ENCODE data around the gene STX12. TPM values are rescaled to one million over a fixed set of nuclear protein-coding genes. Genes with fewer than 3 reads are reported as not detected.
A peak's percentile ranks its signal among the peaks of the same experiment; 100 is the strongest.
"Not testable (repeated sequence)": the region's sequence is repeated elsewhere in the genome, so short reads cannot be mapped to it uniquely, and the experiment has no call there.

STX12 gene
- total and polyA plus RNA-seq, 5 donors from 2014 or later: 10.2 to 26.8 (median 12.8) TPM

DNA sequence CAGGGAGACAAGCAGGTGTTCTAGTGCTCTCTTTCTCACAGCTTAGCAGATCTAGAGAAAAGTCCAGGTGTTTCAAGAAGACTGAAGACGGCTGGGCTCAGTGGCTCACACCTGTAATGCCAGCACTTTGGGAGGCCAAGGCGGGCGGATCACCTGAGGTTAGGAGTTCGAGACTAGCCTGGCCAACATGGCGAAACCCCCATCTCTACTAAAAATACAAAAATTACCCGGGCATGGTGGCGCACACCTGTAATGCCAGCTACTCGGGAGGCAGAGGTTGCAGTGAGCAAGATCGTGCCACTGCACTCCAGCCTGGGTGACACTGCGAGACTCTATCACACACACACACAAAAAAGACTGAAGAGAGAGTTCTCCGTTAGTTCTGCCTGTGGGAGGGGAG, 84.5 kb downstream of the STX12 start:
- not testable (repeated sequence) for H3K4me3 Mint-ChIP-seq; H3K27ac ChIP-seq (ENCODE audit: insufficient read depth, low read length, poor library complexity, severe bottlenecking); H3K27me3 Mint-ChIP-seq; H3K9me3 ChIP-seq (ENCODE audit: control insufficient read depth in 2 of 2, low read length in 2 of 2); H3K36me3 Mint-ChIP-seq; DNase-seq; H3K36me3 ChIP-seq (ENCODE audit: control insufficient read depth, insufficient read depth, low read length); ATAC-seq (ENCODE audit: low read depth in 2 of 2); H3K4me3 ChIP-seq (ENCODE audit: low read depth, low read length); H3K9me3 Mint-ChIP-seq; H3K4me1 ChIP-seq (ENCODE audit: control insufficient read depth, insufficient read depth, low read length, poor library complexity, severe bottlenecking); H3K27me3 ChIP-seq (ENCODE audit: control insufficient read depth, insufficient read depth, low read length)
- Mint-ChIP-seq H3K4me1 (peaks cover 0 to 18% (median 4%) of the 10 kb centered on the region in 4 donors), H3K27ac (peak overlapping the region in 1 of 3 donors; percentile 65)

GRCh38 chr1:27858072-27858948, 85.3 kb downstream of the STX12 start:
- DNase-seq (peak; percentile 68 to 85 (median 82)), ATAC-seq (ENCODE audit: low read depth in 2 of 2) (peak; percentile 95 to 99)
- H3K27ac Mint-ChIP-seq: peak overlapping the region in 2 of 3 donors; percentile 65 to 82
- Histone ChIP-seq H3K4me1 (ENCODE audit: control insufficient read depth, insufficient read depth, low read length, poor library complexity, severe bottlenecking) (peaks cover 10% of the 10 kb centered on the region), H3K27ac (ENCODE audit: insufficient read depth, low read length, poor library complexity, severe bottlenecking) (no peak overlapping the region), H3K36me3 (ENCODE audit: control insufficient read depth, insufficient read depth, low read length) (no peaks in the 10 kb centered on the region), H3K27me3 (ENCODE audit: control insufficient read depth, insufficient read depth, low read length) (no peaks in the 10 kb centered on the region), H3K9me3 (ENCODE audit: control insufficient read depth in 2 of 2, low read length in 2 of 2) (no peaks in the 10 kb centered on the region), H3K4me3 (ENCODE audit: low read depth, low read length) (no peak overlapping the region)
- H3K9me3 Mint-ChIP-seq: no peaks in the 10 kb centered on the region
- peaks cover 0 to 25% (median 9%) of the 10 kb centered on the region in 4 donors for H3K4me1 Mint-ChIP-seq
- H3K36me3 Mint-ChIP-seq: no peaks in the 10 kb centered on the region
- H3K4me3 Mint-ChIP-seq: no peak overlapping the region
- no peaks in the 10 kb centered on the region for H3K27me3 Mint-ChIP-seq

DNA sequence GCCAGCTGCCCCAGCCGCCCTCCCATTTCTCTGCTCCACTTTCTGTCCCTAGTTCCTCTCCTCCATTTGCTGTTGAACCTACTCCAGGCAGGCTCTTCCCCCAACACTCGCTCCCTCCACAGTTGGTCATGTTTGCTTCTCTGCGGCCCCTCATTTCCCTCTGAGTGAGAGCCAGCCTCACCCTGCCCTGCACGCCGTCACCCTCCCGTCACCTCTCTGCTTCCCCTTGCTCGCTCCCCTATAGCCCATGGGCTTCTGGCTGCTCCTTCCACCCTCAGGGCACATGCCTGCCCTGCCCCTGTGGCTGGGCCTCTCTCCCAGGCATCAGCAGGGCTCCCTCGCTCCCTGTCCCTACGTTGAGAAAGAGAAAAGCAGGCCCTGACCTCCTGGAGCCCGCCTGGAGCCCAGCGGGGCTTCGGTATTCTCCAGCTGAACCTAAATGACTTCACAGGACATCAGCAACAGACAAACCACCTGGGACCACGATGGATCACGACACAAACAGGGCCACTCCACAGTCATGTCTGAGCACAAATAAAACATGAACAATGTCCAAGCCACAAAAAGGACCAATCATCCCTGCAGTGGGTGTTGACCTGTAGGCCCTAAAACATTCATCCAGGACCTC, 86.0 kb downstream of the STX12 start:
- H3K4me3 ChIP-seq (ENCODE audit: low read depth, low read length): no peak overlapping the region
- no peaks in the 10 kb centered on the region for H3K36me3 ChIP-seq (ENCODE audit: control insufficient read depth, insufficient read depth, low read length)
- H3K4me1 Mint-ChIP-seq: peaks cover 0 to 31% (median 12%) of the 10 kb centered on the region in 4 donors
- H3K27ac ChIP-seq (ENCODE audit: insufficient read depth, low read length, poor library complexity, severe bottlenecking): no peak overlapping the region
- H3K36me3 Mint-ChIP-seq: no peaks in the 10 kb centered on the region
- no peaks in the 10 kb centered on the region for H3K9me3 ChIP-seq (ENCODE audit: control insufficient read depth in 2 of 2, low read length in 2 of 2)
- DNase-seq (no peak), ATAC-seq (ENCODE audit: low read depth in 2 of 2) (no peak)
- H3K4me1 ChIP-seq (ENCODE audit: control insufficient read depth, insufficient read depth, low read length, poor library complexity, severe bottlenecking): peaks cover 18% of the 10 kb centered on the region
- no peak overlapping the region for H3K27ac Mint-ChIP-seq
- no peaks in the 10 kb centered on the region for H3K27me3 ChIP-seq (ENCODE audit: control insufficient read depth, insufficient read depth, low read length)
- H3K9me3 Mint-ChIP-seq: no peaks in the 10 kb centered on the region
- H3K4me3 Mint-ChIP-seq: no peak overlapping the region
- H3K27me3 Mint-ChIP-seq: no peaks in the 10 kb centered on the region

- H3K4me1 Mint-ChIP-seq: peaks cover 0 to 47% (median 15%) of the 10 kb centered on the region in 4 donors
- no peaks in the 10 kb centered on the region for H3K9me3 Mint-ChIP-seq
- Histone ChIP-seq H3K36me3 (ENCODE audit: control insufficient read depth, insufficient read depth, low read length) (no peaks in the 10 kb centered on the region), H3K9me3 (ENCODE audit: control insufficient read depth in 2 of 2, low read length in 2 of 2) (no peaks in the 10 kb centered on the region), H3K4me3 (ENCODE audit: low read depth, low read length) (no peak overlapping the region), H3K27ac (ENCODE audit: insufficient read depth, low read length, poor library complexity, severe bottlenecking) (no peak overlapping the region), H3K27me3 (ENCODE audit: control insufficient read depth, insufficient read depth, low read length) (no peaks in the 10 kb centered on the region), H3K4me1 (ENCODE audit: control insufficient read depth, insufficient read depth, low read length, poor library complexity, severe bottlenecking) (peaks cover 23% of the 10 kb centered on the region)
- H3K27me3 Mint-ChIP-seq: no peaks in the 10 kb centered on the region
- DNase-seq: no peak
- H3K27ac Mint-ChIP-seq: peak overlapping the region in 2 of 3 donors; percentile 60 to 75
- ATAC-seq (ENCODE audit: low read depth in 2 of 2): no peak
- H3K4me3 Mint-ChIP-seq: peak overlapping the region in 1 of 4 donors; percentile 38
- H3K36me3 Mint-ChIP-seq: no peaks in the 10 kb centered on the region
Measured at GRCh38 chr1:27861436-27861835, 88.4 kb downstream of the STX12 start.

- peaks cover 23% of the 10 kb centered on the region for H3K4me1 ChIP-seq (ENCODE audit: control insufficient read depth, insufficient read depth, low read length, poor library complexity, severe bottlenecking)
- H3K27ac Mint-ChIP-seq: no peak overlapping the region
- no peak overlapping the region for H3K4me3 Mint-ChIP-seq
Measured at GRCh38 chr1:27862004-27862403, 89.0 kb downstream of the STX12 start.

GRCh38 chr1:27862671-27863537, 89.9 kb downstream of the STX12 start:
- Histone ChIP-seq H3K4me1 (ENCODE audit: control insufficient read depth, insufficient read depth, low read length, poor library complexity, severe bottlenecking) (peaks cover 23% of the 10 kb centered on the region), H3K27ac (ENCODE audit: insufficient read depth, low read length, poor library complexity, severe bottlenecking) (no peak overlapping the region), H3K27me3 (ENCODE audit: control insufficient read depth, insufficient read depth, low read length) (no peaks in the 10 kb centered on the region), H3K36me3 (ENCODE audit: control insufficient read depth, insufficient read depth, low read length) (no peaks in the 10 kb centered on the region), H3K9me3 (ENCODE audit: control insufficient read depth in 2 of 2, low read length in 2 of 2) (no peaks in the 10 kb centered on the region), H3K4me3 (ENCODE audit: low read depth, low read length) (no peak overlapping the region)
- ATAC-seq (ENCODE audit: low read depth in 2 of 2) (peak; percentile 40 to 46), DNase-seq (no peak)
- H3K27me3 Mint-ChIP-seq: no peaks in the 10 kb centered on the region
- no peaks in the 10 kb centered on the region for H3K36me3 Mint-ChIP-seq
- H3K9me3 Mint-ChIP-seq: peaks cover 0 to 2% (median 0%) of the 10 kb centered on the region in 7 donors
- H3K27ac Mint-ChIP-seq: peak overlapping the region; percentile 71 to 89 (median 84)
- peak overlapping the region in 1 of 4 donors; percentile 14 for H3K4me3 Mint-ChIP-seq
- H3K4me1 Mint-ChIP-seq: peaks cover 6 to 56% (median 20%) of the 10 kb centered on the region in 4 donors

More at GRCh38 chr1:27862004-27862403, 89.0 kb downstream of the STX12 start:
- Histone ChIP-seq H3K27me3 (ENCODE audit: control insufficient read depth, insufficient read depth, low read length) (no peaks in the 10 kb centered on the region), H3K36me3 (ENCODE audit: control insufficient read depth, insufficient read depth, low read length) (no peaks in the 10 kb centered on the region), H3K4me3 (ENCODE audit: low read depth, low read length) (no peak overlapping the region), H3K27ac (ENCODE audit: insufficient read depth, low read length, poor library complexity, severe bottlenecking) (no peak overlapping the region), H3K9me3 (ENCODE audit: control insufficient read depth in 2 of 2, low read length in 2 of 2) (no peaks in the 10 kb centered on the region)
- Mint-ChIP-seq H3K36me3 (no peaks in the 10 kb centered on the region), H3K4me1 (peaks cover 2 to 50% (median 16%) of the 10 kb centered on the region in 4 donors), H3K9me3 (peaks cover 0 to under 1% (median 0%) of the 10 kb centered on the region in 7 donors), H3K27me3 (no peaks in the 10 kb centered on the region)
- DNase-seq (no peak), ATAC-seq (ENCODE audit: low read depth in 2 of 2) (no peak)

- H3K4me1 Mint-ChIP-seq: peaks cover 6 to 59% (median 24%) of the 10 kb centered on the region in 4 donors
- H3K4me3 ChIP-seq (ENCODE audit: low read depth, low read length): no peak overlapping the region
- DNase-seq (no peak), ATAC-seq (ENCODE audit: low read depth in 2 of 2) (peak in 1 of 2 donors; percentile 23)
- no peak overlapping the region for H3K4me3 Mint-ChIP-seq
- H3K27me3 ChIP-seq (ENCODE audit: control insufficient read depth, insufficient read depth, low read length): no peaks in the 10 kb centered on the region
- no peaks in the 10 kb centered on the region for H3K36me3 ChIP-seq (ENCODE audit: control insufficient read depth, insufficient read depth, low read length)
- no peaks in the 10 kb centered on the region for H3K36me3 Mint-ChIP-seq
- peaks cover 23% of the 10 kb centered on the region for H3K4me1 ChIP-seq (ENCODE audit: control insufficient read depth, insufficient read depth, low read length, poor library complexity, severe bottlenecking)
- peaks cover 0 to 2% (median 0%) of the 10 kb centered on the region in 7 donors for H3K9me3 Mint-ChIP-seq
- no peak overlapping the region for H3K27ac ChIP-seq (ENCODE audit: insufficient read depth, low read length, poor library complexity, severe bottlenecking)
- no peaks in the 10 kb centered on the region for H3K9me3 ChIP-seq (ENCODE audit: control insufficient read depth in 2 of 2, low read length in 2 of 2)
- H3K27ac Mint-ChIP-seq: peak overlapping the region; percentile 80 to 89 (median 81)
- no peaks in the 10 kb centered on the region for H3K27me3 Mint-ChIP-seq
Measured at GRCh38 chr1:27863538-27863915, 90.5 kb downstream of the STX12 start.

Data from CD4-positive, CD25-positive, alpha-beta regulatory T cell (primary cell).